ENCODE data around the gene TMEM201. TPM values are rescaled to one million over a fixed set of nuclear protein-coding genes. Genes with fewer than 3 reads are reported as not detected.
"Not testable (repeated sequence)": the region's sequence is repeated elsewhere in the genome, so short reads cannot be mapped to it uniquely, and the experiment has no call there.

Gene TMEM201
- total RNA-seq, 1 donor from 2014 or later: 3.6 TPM

- no peak for DNase-seq (ENCODE audit: low read depth in 2 of 2)
These were observed 32.3 kb downstream of the TMEM201 start for GRCh38 chr1:9621032-9621431.

- DNase-seq (ENCODE audit: low read depth in 2 of 2): no peak
These were observed 35.4 kb downstream of the TMEM201 start for GRCh38 chr1:9624081-9624480.

GRCh38 chr1:9625030-9625429 lies 36.3 kb downstream of the TMEM201 start:
- DNase-seq (ENCODE audit: low read depth in 2 of 2): not testable (repeated sequence)

GRCh38 chr1:9626201-9626608 lies 37.5 kb downstream of the TMEM201 start:
- DNase-seq (ENCODE audit: low read depth in 2 of 2): no peak

- DNase-seq (ENCODE audit: low read depth in 2 of 2): no peak
These were observed 40.1 kb downstream of the TMEM201 start for GRCh38 chr1:9628541-9629444.

- DNase-seq (ENCODE audit: low read depth in 2 of 2): no peak
These were observed 40.9 kb downstream of the TMEM201 start for GRCh38 chr1:9629445-9630201.

- no peak for DNase-seq (ENCODE audit: low read depth in 2 of 2)
These were observed 41.8 kb downstream of the TMEM201 start for GRCh38 chr1:9630331-9631111.

- no peak for DNase-seq (ENCODE audit: low read depth in 2 of 2)
These were observed 42.9 kb downstream of the TMEM201 start for GRCh38 chr1:9631613-9632012.

GRCh38 chr1:9633493-9633892 lies 44.8 kb downstream of the TMEM201 start:
- DNase-seq (ENCODE audit: low read depth in 2 of 2): no peak

- no peak for DNase-seq (ENCODE audit: low read depth in 2 of 2)
These were observed 45.9 kb downstream of the TMEM201 start for GRCh38 chr1:9634582-9634981.

- DNase-seq (ENCODE audit: low read depth in 2 of 2): no peak
These were observed 50.5 kb downstream of the TMEM201 start for GRCh38 chr1:9639227-9639626.

- DNase-seq (ENCODE audit: low read depth in 2 of 2): no peak
These were observed 54.9 kb downstream of the TMEM201 start for GRCh38 chr1:9643351-9644256.

GRCh38 chr1:9646037-9646436 lies 57.3 kb downstream of the TMEM201 start:
- no peak for DNase-seq (ENCODE audit: low read depth in 2 of 2)

GRCh38 chr1:9648171-9648570 lies 59.5 kb downstream of the TMEM201 start:
- no peak for DNase-seq (ENCODE audit: low read depth in 2 of 2)

- DNase-seq (ENCODE audit: low read depth in 2 of 2): no peak
These were observed 61.1 kb downstream of the TMEM201 start for GRCh38 chr1:9649769-9650168.

- no peak for DNase-seq (ENCODE audit: low read depth in 2 of 2)
These were observed 62.5 kb downstream of the TMEM201 start for GRCh38 chr1:9651220-9651564.

- peak; percentile 24 to 35 for DNase-seq (ENCODE audit: low read depth in 2 of 2)
These were observed 63.1 kb downstream of the TMEM201 start, which contains the start of gene PIK3CD for GRCh38 chr1:9651565-9652378. TSS of gene PIK3CD (plus strand) at chr1:9651731. CDS start at chr1:9710456, 58,725 bp downstream.

- DNase-seq (ENCODE audit: low read depth in 2 of 2): no peak
These were observed 63.9 kb downstream of the TMEM201 start for GRCh38 chr1:9652379-9653209.

GRCh38 chr1:9653210-9653490 lies 64.4 kb downstream of the TMEM201 start:
- DNase-seq (ENCODE audit: low read depth in 2 of 2): no peak
